Activated naive CD8-positive, alpha-beta T cell treated with anti-CD3 and anti-CD28 coated beads, Interleukin-2, amount 50 U/mL, for 24 hours (primary cell): ENCODE results near the gene CEP112.

Source experiments
- ATAC-seq: fragments of 150-1000 bp; cut with Tn5 transposase; one replicate; pipeline ENCODE4 v1.10.0; 2021
- DNase-seq: peaks from one replicate; pipeline ENCODE4 v3.0.0; 2021
- H3K27ac Mint-ChIP-seq: one replicate; pipeline ENCODE4 v1.8.0; 2021; ENCODE audit warnings: mild to moderate bottlenecking, mixed read lengths
- H3K27me3 Mint-ChIP-seq: one replicate; pipeline ENCODE4 v1.8.0; 2021; ENCODE audit warnings: mixed read lengths
- H3K36me3 Mint-ChIP-seq: one replicate; pipeline ENCODE4 v1.8.0; 2021; ENCODE audit warnings: low read depth, mixed read lengths
- H3K4me1 Mint-ChIP-seq: one replicate; pipeline ENCODE4 v1.8.0; 2021; ENCODE audit warnings: mixed read lengths
- H3K4me3 Mint-ChIP-seq: one replicate; pipeline ENCODE4 v1.8.0; 2021; ENCODE audit warnings: mild to moderate bottlenecking, moderate library complexity, mixed read lengths
- H3K9me3 Mint-ChIP-seq: one replicate; pipeline ENCODE4 v1.8.0; 2021; ENCODE audit warnings: mixed read lengths

The CEP112 gene

DNA sequence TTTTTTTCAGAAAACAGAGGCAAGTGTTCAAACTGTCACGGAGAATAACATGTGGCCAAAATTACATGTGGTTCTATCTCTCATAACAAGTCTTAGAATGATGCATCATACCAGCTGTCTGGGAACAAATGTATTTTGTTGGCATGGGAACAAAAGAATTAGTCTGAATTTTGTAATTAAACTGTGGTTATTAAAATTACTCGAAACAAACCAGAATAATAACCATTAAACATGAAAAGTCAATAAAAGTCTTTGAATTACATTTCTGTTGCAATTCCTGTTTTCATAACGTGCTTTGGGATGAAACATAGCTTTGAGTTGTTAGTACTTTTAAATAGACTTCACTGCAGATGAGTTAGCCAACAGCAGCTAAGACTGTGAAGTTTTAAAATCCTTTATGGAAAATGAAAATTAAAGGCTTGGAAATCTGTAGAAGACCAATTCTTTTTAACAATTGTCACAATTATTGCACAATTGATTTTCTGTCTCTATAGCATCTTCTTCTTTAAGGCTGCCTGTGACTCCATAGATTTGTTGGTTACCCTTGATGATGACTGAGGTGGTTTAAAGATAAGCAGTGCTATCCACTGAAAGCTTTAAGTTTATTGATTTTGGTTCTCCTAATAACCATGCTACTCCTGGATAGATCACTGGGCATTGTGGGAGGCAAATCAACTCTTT, 512.6 kb downstream of the CEP112 start:
- no peak for DNase-seq
- H3K27ac Mint-ChIP-seq, result no peak overlapping the region
- H3K27me3 Mint-ChIP-seq, result no peaks in the 10 kb centered on the region
- no peak for ATAC-seq
- H3K4me3 Mint-ChIP-seq, result no peak overlapping the region
- H3K4me1 Mint-ChIP-seq, result peaks cover 2% of the 10 kb centered on the region
- no peaks in the 10 kb centered on the region for H3K9me3 Mint-ChIP-seq
- no peaks in the 10 kb centered on the region for H3K36me3 Mint-ChIP-seq

DNA sequence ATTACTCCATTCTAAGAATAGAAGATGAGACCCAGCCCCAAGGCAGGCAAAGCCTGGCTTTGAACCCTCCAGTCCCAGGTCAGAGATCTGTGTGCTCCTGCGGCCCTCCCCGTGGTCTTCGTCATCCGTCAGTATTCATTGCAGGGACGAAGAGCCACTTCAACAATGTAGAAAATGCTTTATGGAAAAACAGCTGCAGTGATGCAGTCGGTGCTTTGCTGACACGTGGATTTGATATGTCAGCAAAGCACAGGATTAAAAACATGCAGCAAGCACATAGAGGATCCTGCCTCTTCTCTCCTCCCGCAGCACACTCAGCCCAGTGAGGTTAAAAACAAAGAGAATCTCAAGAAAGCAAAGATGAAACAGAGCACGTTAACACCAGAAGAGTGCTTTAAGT, 513.4 kb downstream of the CEP112 start:
- DNase-seq (no peak), ATAC-seq (no peak)
- Mint-ChIP-seq H3K4me1 (peaks cover 2% of the 10 kb centered on the region), H3K36me3 (no peaks in the 10 kb centered on the region), H3K27me3 (no peaks in the 10 kb centered on the region), H3K4me3 (no peak overlapping the region), H3K27ac (no peak overlapping the region), H3K9me3 (no peaks in the 10 kb centered on the region)

DNA sequence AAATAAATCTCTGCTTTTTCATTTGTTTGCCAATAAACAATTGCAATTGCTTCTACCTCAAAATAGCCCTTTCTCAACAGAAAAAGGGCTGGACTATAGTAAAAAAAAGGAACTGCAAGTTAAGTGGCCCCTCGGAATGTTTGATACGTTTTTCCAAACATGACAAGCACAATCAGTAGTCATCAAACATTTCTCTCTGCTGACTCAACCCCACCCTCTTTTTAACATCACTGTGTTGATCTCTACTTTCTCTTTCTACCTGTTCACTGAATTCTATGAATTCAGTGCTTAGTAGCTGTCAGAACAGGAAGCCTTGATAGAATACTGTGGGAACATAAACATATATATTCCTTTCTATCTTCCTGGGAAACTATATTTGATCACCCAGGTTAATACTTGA, 514.0 kb downstream of the CEP112 start:
- DNase-seq (no peak), ATAC-seq (no peak)
- no peak overlapping the region for H3K27ac Mint-ChIP-seq

DNA sequence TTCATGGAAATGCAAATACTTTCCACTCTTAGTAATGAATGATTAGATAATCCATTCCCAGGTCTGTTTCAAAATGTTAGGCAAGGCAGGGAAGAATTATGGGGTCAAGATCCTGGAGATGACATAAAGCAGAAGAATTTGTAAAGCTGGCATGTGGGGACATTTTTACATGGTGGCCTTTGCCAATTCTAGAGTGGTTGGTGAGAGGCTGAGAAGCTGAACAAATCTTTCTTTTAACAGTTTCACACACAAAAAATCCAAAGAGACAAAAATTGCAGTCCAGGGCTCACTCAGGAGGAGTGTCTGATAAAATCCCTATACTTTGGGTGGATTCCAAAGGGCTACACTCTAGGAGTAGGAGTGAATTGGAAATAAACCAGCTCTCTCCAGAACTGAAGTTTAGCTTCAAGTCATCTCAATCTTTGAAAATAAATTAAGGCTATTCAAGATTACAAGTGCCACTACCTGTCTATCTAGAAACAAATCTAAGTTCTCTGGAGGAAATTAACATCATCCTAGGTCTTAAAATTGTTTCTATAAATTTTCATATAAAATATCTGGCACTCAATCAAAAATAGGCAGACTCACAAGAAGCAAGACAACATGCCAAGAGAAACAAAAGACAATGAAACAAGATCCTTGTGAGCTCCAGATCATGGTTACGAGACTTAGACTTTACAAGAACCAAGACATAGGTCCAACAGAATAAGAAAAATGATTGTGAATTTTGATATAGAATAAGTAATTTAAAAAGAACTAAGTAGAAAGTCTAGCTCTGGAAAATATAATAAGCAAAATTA, 517.5 kb downstream of the CEP112 start:
- Mint-ChIP-seq H3K4me1 (peaks cover 2% of the 10 kb centered on the region), H3K36me3 (no peaks in the 10 kb centered on the region), H3K27me3 (peaks cover 2% of the 10 kb centered on the region), H3K27ac (no peak overlapping the region), H3K9me3 (no peaks in the 10 kb centered on the region), H3K4me3 (no peak overlapping the region)
- no peak for DNase-seq
- ATAC-seq, result no peak

More for the DNA sequence above, 514.0 kb downstream of the CEP112 start:
- Mint-ChIP-seq H3K4me3 (no peak overlapping the region), H3K36me3 (no peaks in the 10 kb centered on the region), H3K4me1 (peaks cover 2% of the 10 kb centered on the region), H3K27me3 (no peaks in the 10 kb centered on the region), H3K9me3 (no peaks in the 10 kb centered on the region)

DNA sequence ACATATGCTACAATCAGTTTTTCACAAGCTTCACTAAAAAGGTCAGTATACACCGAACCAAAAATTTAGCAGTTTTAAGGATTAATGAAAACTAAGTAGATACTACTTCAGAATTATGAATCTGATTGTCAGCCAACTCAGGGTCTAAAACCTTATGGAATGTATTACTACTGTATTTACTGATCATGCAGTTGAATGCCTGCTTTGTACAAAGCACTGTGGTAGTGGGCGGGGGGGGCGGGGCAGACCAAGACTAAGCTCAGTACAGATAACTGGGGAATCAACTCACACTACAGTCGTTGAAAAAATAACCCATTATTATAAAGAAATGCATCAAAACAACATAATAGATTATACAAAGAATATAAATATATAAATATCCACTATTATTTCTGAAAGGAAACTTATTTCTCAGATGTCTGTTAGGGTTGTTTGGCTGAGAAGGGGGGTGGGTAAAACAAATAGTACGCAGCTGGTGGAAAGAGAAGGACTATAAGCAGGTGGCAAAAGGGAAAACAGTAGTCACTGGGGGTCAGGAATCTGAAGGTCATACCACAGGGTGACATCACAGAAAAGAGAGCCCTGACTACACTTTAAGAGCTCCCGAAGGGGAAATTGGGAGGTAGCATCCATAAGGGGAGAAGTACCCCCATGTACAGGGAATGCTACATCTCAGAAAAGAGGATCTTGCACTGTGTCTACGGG, 521.1 kb downstream of the CEP112 start:
- ATAC-seq, result no peak
- no peaks in the 10 kb centered on the region for H3K36me3 Mint-ChIP-seq
- DNase-seq, result no peak
- no peaks in the 10 kb centered on the region for H3K4me1 Mint-ChIP-seq
- no peak overlapping the region for H3K27ac Mint-ChIP-seq
- no peak overlapping the region for H3K4me3 Mint-ChIP-seq
- peaks cover 2% of the 10 kb centered on the region for H3K27me3 Mint-ChIP-seq
- H3K9me3 Mint-ChIP-seq, result no peaks in the 10 kb centered on the region

DNA sequence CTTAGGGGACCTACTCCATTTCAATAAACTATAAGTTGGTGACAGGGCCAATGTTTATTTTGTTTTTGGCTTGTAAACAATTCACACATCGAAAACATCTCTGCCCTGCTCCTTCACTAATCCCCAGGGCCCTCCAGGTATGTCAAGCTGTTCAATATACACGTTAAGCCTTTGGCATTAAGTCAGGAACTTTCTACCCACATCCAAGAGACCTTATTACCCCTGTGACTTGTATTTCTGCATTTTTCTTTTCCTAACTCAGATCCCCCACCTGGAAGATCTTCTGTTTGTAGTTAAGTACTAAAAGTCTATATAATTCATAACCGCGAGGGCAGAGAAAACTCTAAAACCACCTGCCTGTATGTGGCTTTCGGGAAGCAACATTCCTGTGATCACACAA, 523.7 kb downstream of the CEP112 start:
- no peaks in the 10 kb centered on the region for H3K4me1 Mint-ChIP-seq
- H3K9me3 Mint-ChIP-seq, result no peaks in the 10 kb centered on the region
- H3K36me3 Mint-ChIP-seq, result no peaks in the 10 kb centered on the region
- H3K27me3 Mint-ChIP-seq, result peaks cover 2% of the 10 kb centered on the region
- H3K4me3 Mint-ChIP-seq, result no peak overlapping the region
- H3K27ac Mint-ChIP-seq, result no peak overlapping the region
- DNase-seq (no peak), ATAC-seq (no peak)

DNA sequence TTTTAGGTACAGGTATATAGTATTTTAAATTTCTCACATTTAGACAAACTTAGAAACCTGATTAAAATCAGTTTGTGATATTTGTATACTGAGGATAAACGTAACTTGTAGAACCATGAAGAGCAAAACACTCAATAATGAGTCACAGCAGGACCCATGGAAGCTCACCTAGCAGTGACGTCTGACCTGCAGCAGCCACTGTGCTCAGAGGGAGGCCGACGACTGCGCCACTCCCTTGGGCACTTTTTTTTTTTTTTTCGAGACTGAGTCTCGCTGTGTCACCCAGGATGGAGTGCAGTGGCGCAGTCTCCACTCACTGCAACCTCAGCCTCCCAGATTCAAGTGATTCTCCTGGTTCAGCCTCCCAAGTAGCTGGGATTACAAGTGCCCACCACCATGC, 524.3 kb downstream of the CEP112 start:
- ATAC-seq (no peak), DNase-seq (no peak)
- H3K36me3 Mint-ChIP-seq, result no peaks in the 10 kb centered on the region
- H3K4me1 Mint-ChIP-seq, result no peaks in the 10 kb centered on the region
- H3K27me3 Mint-ChIP-seq, result peaks cover 2% of the 10 kb centered on the region
- no peak overlapping the region for H3K27ac Mint-ChIP-seq
- H3K9me3 Mint-ChIP-seq, result no peaks in the 10 kb centered on the region
- no peak overlapping the region for H3K4me3 Mint-ChIP-seq

DNA sequence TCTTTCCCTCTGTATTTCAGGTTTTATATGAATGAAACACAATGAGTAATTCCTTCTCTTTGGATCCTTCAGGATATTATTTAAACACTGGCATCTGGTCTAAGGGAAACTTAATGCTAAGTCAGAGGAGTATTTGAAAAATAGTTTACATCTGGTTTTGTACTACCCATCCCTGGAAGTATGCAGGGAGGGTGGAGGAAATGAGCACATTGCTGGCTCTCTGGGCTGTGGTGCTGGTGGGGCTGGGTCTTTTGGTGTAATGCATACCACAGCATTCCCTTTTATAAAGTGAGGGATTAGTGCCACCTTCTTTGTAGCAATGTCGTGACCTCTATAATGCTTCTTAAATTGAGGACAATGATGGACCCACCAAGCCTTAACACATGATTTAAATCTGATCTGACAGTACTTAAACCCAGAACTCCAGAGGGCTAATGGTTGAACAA, 525.0 kb downstream of the CEP112 start:
- DNase-seq, result no peak
- Mint-ChIP-seq H3K4me3 (no peak overlapping the region), H3K4me1 (no peaks in the 10 kb centered on the region), H3K27me3 (peaks cover 2% of the 10 kb centered on the region), H3K27ac (no peak overlapping the region), H3K36me3 (no peaks in the 10 kb centered on the region), H3K9me3 (no peaks in the 10 kb centered on the region)
- no peak for ATAC-seq

DNA sequence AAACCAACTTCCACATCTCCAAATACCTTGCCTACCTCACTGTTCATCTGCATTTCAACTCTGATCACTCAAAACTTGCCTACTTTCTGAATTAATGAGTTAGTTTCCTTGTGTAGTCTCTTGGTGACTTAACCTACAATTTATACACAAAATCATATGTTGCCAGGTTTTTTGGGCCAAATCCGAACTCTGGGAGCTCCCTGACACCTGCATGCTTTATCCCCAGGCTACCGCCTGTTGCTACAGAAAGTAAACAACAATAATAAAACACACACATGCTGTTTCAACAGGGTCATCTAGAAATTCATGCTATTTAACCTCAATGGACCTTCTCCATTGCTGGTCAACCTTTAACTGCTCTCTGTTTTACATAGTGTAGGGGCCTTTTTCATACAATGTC, 526.0 kb downstream of the CEP112 start:
- DNase-seq (no peak), ATAC-seq (no peak)
- H3K36me3 Mint-ChIP-seq, result no peaks in the 10 kb centered on the region
- H3K27me3 Mint-ChIP-seq, result peaks cover 3% of the 10 kb centered on the region
- no peaks in the 10 kb centered on the region for H3K9me3 Mint-ChIP-seq
- no peaks in the 10 kb centered on the region for H3K4me1 Mint-ChIP-seq
- H3K27ac Mint-ChIP-seq, result no peak overlapping the region
- H3K4me3 Mint-ChIP-seq, result no peak overlapping the region

DNA sequence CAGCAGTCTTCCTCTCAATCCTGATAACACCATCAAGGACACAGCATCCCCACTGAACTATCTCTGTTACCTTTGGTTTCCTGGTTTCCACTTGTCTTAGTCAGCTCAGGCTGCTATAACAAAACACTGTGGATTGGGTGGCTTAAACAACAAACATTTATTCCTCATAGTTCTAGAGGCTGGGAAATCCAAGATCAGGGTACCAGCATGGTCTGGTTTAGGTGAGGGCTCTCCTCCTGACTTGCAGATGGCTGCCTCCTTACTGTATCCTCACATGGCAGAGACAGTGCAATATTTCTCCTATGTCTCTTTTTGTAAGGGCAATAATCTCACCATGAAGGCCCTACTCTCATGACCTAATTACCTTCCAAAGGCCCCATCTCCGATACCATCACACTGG, 527.2 kb downstream of the CEP112 start:
- DNase-seq (no peak), ATAC-seq (no peak)
- no peak overlapping the region for H3K27ac Mint-ChIP-seq
- H3K27me3 Mint-ChIP-seq, result peaks cover 2% of the 10 kb centered on the region
- peaks cover 2% of the 10 kb centered on the region for H3K4me1 Mint-ChIP-seq
- no peaks in the 10 kb centered on the region for H3K9me3 Mint-ChIP-seq
- no peaks in the 10 kb centered on the region for H3K36me3 Mint-ChIP-seq
- H3K4me3 Mint-ChIP-seq, result no peak overlapping the region

DNA sequence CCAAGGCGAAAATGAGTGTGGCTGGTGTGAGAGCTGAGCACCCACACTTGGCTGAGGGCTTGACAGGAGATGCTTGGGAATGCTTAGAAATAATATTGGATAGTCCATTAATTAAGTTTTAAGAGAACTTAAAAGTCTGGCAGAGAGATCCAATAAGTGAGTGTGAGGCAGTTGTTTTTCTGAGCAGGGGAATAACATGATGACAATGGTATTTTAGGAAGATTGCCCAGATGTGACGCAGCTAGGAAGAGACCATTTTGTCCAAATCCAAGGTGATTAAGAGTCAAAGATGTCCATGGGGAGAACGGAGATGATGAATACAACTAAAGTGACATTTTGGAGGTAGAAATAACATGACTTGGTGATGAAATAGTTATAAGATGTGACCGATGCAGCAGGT, 527.7 kb downstream of the CEP112 start:
- no peak overlapping the region for H3K27ac Mint-ChIP-seq
- ATAC-seq (no peak), DNase-seq (no peak)
- no peaks in the 10 kb centered on the region for H3K9me3 Mint-ChIP-seq
- no peak overlapping the region for H3K4me3 Mint-ChIP-seq
- H3K36me3 Mint-ChIP-seq, result no peaks in the 10 kb centered on the region
- peaks cover 2% of the 10 kb centered on the region for H3K27me3 Mint-ChIP-seq
- H3K4me1 Mint-ChIP-seq, result peaks cover 2% of the 10 kb centered on the region

DNA sequence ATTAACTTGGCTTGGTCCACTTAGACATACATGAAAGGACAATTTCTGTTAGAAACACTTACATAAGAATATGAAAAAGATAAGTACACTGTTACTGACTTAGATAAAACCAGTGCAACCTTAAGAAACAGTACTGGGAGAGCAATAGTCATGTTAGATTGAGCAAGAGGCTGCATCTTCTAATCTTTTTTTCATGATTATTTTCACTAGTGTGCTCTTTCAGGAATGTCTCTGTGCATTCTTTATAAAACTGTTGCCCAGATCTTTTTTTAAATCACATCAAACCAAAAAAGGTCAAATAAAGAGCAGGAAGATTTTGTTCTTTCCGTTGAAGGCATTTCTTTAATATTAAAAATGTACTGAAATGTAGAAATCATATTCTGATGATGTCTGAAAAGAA, 529.7 kb downstream of the CEP112 start:
- Mint-ChIP-seq H3K4me1 (peaks cover 6% of the 10 kb centered on the region), H3K27me3 (peaks cover 2% of the 10 kb centered on the region), H3K36me3 (no peaks in the 10 kb centered on the region), H3K9me3 (no peaks in the 10 kb centered on the region), H3K27ac (no peak overlapping the region), H3K4me3 (no peak overlapping the region)
- no peak for DNase-seq
- ATAC-seq, result no peak

DNA sequence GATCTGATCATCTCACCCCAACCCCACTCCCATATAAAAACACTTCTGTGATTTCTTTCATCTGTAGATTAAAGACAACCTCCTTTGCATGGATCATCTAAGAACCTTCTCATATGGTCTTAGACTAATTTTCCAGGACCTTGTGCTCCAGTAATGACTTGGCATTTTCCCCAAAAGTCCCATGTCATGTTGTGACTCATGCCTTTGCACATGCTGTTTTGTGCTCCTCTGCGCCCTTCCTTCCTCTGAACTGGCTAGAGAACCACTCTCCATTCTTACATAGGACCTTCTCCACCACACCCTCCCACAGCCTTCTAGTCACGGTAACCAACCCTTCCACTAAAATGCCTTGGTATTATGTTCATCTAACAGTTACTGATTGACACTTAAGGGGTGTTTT, 531.0 kb downstream of the CEP112 start:
- no peak overlapping the region for H3K4me3 Mint-ChIP-seq
- ATAC-seq, result no peak
- H3K4me1 Mint-ChIP-seq, result peaks cover 18% of the 10 kb centered on the region
- no peak for DNase-seq
- H3K27me3 Mint-ChIP-seq, result peaks cover 2% of the 10 kb centered on the region
- no peaks in the 10 kb centered on the region for H3K36me3 Mint-ChIP-seq
- H3K9me3 Mint-ChIP-seq, result no peaks in the 10 kb centered on the region
- no peak overlapping the region for H3K27ac Mint-ChIP-seq

DNA sequence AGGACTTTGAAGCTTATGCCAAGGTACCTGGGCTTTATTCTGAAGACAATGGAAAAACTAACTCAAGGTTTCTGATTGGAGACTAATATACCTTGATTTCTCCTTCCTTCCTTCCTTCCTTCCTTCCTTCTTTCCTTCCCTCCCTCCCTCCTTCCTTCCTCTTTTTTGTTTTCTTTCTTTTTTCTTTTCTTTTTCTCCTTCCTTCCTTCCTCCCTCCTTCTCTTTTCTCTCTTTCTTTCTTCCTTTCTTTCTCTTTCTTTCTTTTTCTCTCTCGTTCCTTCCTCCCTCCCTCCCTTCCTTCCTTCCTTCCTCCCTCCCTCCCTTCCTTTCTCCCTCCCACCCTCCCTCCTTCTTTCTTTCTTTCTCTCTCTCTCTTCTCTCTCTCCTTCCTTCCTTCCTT, 531.9 kb downstream of the CEP112 start:
- H3K27me3 Mint-ChIP-seq, result peaks cover 2% of the 10 kb centered on the region
- ATAC-seq (no peak), DNase-seq (no peak)
- H3K4me1 Mint-ChIP-seq, result peaks cover 18% of the 10 kb centered on the region
- no peaks in the 10 kb centered on the region for H3K9me3 Mint-ChIP-seq
- no peak overlapping the region for H3K4me3 Mint-ChIP-seq
- no peak overlapping the region for H3K27ac Mint-ChIP-seq
- H3K36me3 Mint-ChIP-seq, result no peaks in the 10 kb centered on the region

DNA sequence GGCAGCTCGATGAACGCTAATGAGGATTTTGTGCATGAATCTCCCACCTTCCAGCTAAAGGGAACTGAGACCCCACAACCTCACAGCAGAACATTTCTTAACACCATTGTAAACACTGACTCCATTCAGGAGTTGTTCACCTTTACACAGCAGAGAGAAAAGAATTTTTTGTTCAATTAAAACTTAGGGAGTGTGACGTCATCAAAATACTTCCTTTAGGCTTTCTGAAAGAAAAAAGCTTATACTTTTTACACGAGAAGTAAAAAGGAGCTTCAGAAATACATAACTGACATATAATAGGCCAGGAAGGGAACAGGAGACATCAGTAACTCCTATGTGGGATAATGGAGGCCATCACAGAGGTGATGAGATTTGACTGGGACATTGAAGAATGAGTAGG, 532.4 kb downstream of the CEP112 start:
- no peaks in the 10 kb centered on the region for H3K9me3 Mint-ChIP-seq
- H3K27ac Mint-ChIP-seq, result no peak overlapping the region
- H3K27me3 Mint-ChIP-seq, result peaks cover 2% of the 10 kb centered on the region

More for the DNA sequence above, 532.4 kb downstream of the CEP112 start:
- ATAC-seq (no peak), DNase-seq (no peak)
- H3K36me3 Mint-ChIP-seq, result no peaks in the 10 kb centered on the region
- no peak overlapping the region for H3K4me3 Mint-ChIP-seq
- peaks cover 18% of the 10 kb centered on the region for H3K4me1 Mint-ChIP-seq
